H1 (cell line): ENCODE data around the gene CSNK1D.

Experiments used
- BCL11A ChIP-seq, 2 experiments: IDR thresholded peaks; one replicate each; pipeline ENCODE4 v1.6.1; 2011; ENCODE audit warnings: low read depth in 2 of 2, low read length in 2 of 2, mild to moderate bottlenecking in 2 of 2
- CTCF ChIP-seq, 3 experiments: IDR thresholded peaks; 1 replicate in 2 of 3; 2 replicates in 1 of 3; pipeline versions ENCODE4 v1.5.1 to v1.6.1; 2011; ENCODE audit warnings: low read length in 3 of 3, mild to moderate bottlenecking in 3 of 3, inconsistent platforms in 2 of 3, low read depth in 1 of 3, moderate library complexity in 1 of 3; ENCODE audit not compliant: insufficient read depth in 1 of 3; ENCODE audit errors: control extremely low read depth in 1 of 3
- EP300 ChIP-seq, 2 experiments: IDR thresholded peaks; 1 replicate in 1 of 2; 2 replicates in 1 of 2; pipeline ENCODE4 v1.6.1; 2011 to 2012; ENCODE audit warnings: low read depth in 2 of 2, low read length in 2 of 2, mild to moderate bottlenecking in 2 of 2, borderline replicate concordance in 1 of 2, inconsistent platforms in 1 of 2, moderate library complexity in 1 of 2
- MAX ChIP-seq: IDR thresholded peaks from 2 replicates; pipeline ENCODE4 v1.6.1; 2012; ENCODE audit warnings: inconsistent platforms
- RFX5 ChIP-seq: IDR thresholded peaks from 2 replicates; pipeline ENCODE4 v1.6.1; 2011; ENCODE audit warnings: low read depth, low read length, improper control_type of control experiment, borderline replicate concordance

- TF ChIP-seq MAX (peak; percentile 44; the same call in 1 of the 2 replicates), CTCF (IDR thresholded peaks at IDR 0.05; ENCODE audit: control extremely low read depth in 1 of 3, insufficient read depth in 1 of 3, low read depth in 1 of 3, low read length in 3 of 3) (peak; percentile 76 to 85 (median 80)), EP300 (IDR thresholded peaks at IDR 0.05; ENCODE audit: borderline replicate concordance in 1 of 2, low read depth in 2 of 2, low read length in 2 of 2) (no peak), BCL11A (IDR thresholded peaks at IDR 0.05; ENCODE audit: low read depth in 2 of 2, low read length in 2 of 2) (no peak), RFX5 (no peak)
These were observed 37.1 kb downstream of the CSNK1D start for GRCh38 chr17:82236142-82236971.
